Breast epithelium (tissue), 4 donors: ENCODE results near the gene OAF. TPM values are rescaled to one million over a fixed set of nuclear protein-coding genes. Genes with fewer than 3 reads are reported as not detected.

Experiments
- DNase-seq, 2 donors: peaks; one replicate each; pipeline ENCODE4 v3.0.0-alpha.2; 2019; ENCODE audit warnings: low spot score in 2 of 2
- H3K27ac ChIP-seq, 2 donors: fragments of 200-600 bp; sonication (generic) in 1 of 2; one replicate each; pipeline ENCODE4 v1.5.1; 2016 to 2019; ENCODE audit warnings: mild to moderate bottlenecking in 1 of 2
- H3K27me3 ChIP-seq, 2 donors: fragments of 200-600 bp; sonication (generic) in 1 of 2; one replicate each; pipeline versions ENCODE4 v1.5.1 to v1.6.0; 2017 to 2019; ENCODE audit warnings: control low read depth in 1 of 2, mild to moderate bottlenecking in 1 of 2
- H3K36me3 ChIP-seq: fragments of 200-600 bp; one replicate; pipeline ENCODE4 v1.5.1; 2019
- H3K4me1 ChIP-seq, 2 donors: fragments of 200-600 bp; sonication (generic); one replicate each; pipeline ENCODE4 v1.5.1; 2016 to 2019; ENCODE audit warnings: control low read depth in 1 of 2
- H3K4me3 ChIP-seq, 3 donors: fragments of 200-600 bp; sonication (generic); 1 replicate in 2 of 3; 2 replicates in 1 of 3; pipeline ENCODE4 v1.5.1; 2016 to 2019; ENCODE audit warnings: mild to moderate bottlenecking in 3 of 3, moderate library complexity in 2 of 3
- H3K9me3 ChIP-seq, 2 donors: fragments of 200-600 bp; sonication (generic) in 1 of 2; one replicate each; pipeline ENCODE4 v1.5.1; 2016 to 2019; ENCODE audit warnings: control low read depth in 1 of 2
- CTCF ChIP-seq, 3 donors: fragments of 450-650 bp; IDR thresholded peaks; one replicate each; pipeline ENCODE4 v1.5.1; 2016 to 2017; ENCODE audit warnings: antibody characterized with exemption in 3 of 3, mild to moderate bottlenecking in 3 of 3, moderate library complexity in 3 of 3
- POLR2A ChIP-seq: fragments of 450-650 bp; IDR thresholded peaks from one replicate; pipeline ENCODE4 v1.6.1; 2016; ENCODE audit warnings: antibody characterized with exemption, mild to moderate bottlenecking, moderate library complexity
- POLR2AphosphoS5 ChIP-seq, 3 donors: sonication (generic); formaldehyde crosslinking; IDR thresholded peaks; one replicate each; pipeline ENCODE4 v1.6.1; 2017; ENCODE audit warnings: antibody characterized with exemption in 3 of 3
- intact Hi-C: fragments of 100-400 bp; cut with DNase I; formaldehyde crosslinking; loops from one replicate; pipeline ENCODE4 v1.15.1; 2023; ENCODE audit warnings: low total_unique reads
- total RNA-seq, 3 donors: library from RNA; depleted of rRNA; stranded (reverse); fragments of >200 nt; gene quantifications; one replicate each; pipeline ENCODE4 v1.1.0, GENCODE V29; 2016

OAF gene
- total RNA-seq, 3 donors from 2014 or later: 19.8 to 35.1 (median 33.3) TPM

GRCh38 chr11:120217941-120218694 lies 7.3 kb downstream of the OAF start:
- Histone ChIP-seq H3K9me3 (no peaks in the 10 kb centered on the region), H3K4me3 (peak overlapping the region in 1 of 3 donors; percentile 3), H3K27me3 (no peaks in the 10 kb centered on the region), H3K36me3 (no peaks in the 10 kb centered on the region), H3K4me1 (peaks cover 0 to 21% of the 10 kb centered on the region in 2 donors), H3K27ac (peak overlapping the region; percentile 60 to 82)
- no peak for DNase-seq
- TF ChIP-seq POLR2AphosphoS5 (IDR thresholded peaks at IDR 0.05) (no peak), POLR2A (no peak), CTCF (IDR thresholded peaks at IDR 0.05) (no peak)
- intact Hi-C loops: loop anchor here (5.0 kb wide), 1 partner anchor 36 kb away; no protein-coding TSS in a partner anchor

DNA sequence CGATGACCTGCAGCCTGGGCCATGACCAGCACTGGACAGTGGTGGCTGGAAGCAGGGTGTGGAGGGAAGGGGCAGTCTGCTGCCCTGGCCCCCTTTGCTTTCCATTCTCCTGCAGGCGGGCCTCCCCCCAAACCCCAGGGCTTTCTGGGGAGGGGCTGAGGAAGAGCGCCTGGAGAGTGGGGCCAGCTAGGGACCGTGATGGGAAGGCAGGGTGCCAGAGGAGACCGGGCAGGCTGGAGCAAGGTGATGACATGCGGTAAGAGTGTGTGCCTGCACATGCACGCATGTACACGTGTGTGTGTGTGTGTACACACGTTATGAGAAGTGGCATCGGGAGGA lies 7.8 kb downstream of the OAF start:
- H3K4me1 ChIP-seq: peaks cover 0 to 21% of the 10 kb centered on the region in 2 donors
- peak overlapping the region in 1 of 3 donors; percentile 3 for H3K4me3 ChIP-seq
- intact Hi-C loops: loop anchor here (5.0 kb wide), 1 partner anchor 36 kb away; no protein-coding TSS in a partner anchor
- H3K36me3 ChIP-seq: no peaks in the 10 kb centered on the region
- no peak for DNase-seq
- H3K27me3 ChIP-seq: no peaks in the 10 kb centered on the region
- H3K27ac ChIP-seq: peak overlapping the region; percentile 60 to 82
- TF ChIP-seq CTCF (IDR thresholded peaks at IDR 0.05): no peak
- no peak for TF ChIP-seq POLR2AphosphoS5 (IDR thresholded peaks at IDR 0.05)
- TF ChIP-seq POLR2A: no peak
- no peaks in the 10 kb centered on the region for H3K9me3 ChIP-seq

- H3K4me3 ChIP-seq: peak overlapping the region in 1 of 3 donors; percentile 3
Measured at GRCh38 chr11:120219232-120219937, 8.6 kb downstream of the OAF start.

DNA sequence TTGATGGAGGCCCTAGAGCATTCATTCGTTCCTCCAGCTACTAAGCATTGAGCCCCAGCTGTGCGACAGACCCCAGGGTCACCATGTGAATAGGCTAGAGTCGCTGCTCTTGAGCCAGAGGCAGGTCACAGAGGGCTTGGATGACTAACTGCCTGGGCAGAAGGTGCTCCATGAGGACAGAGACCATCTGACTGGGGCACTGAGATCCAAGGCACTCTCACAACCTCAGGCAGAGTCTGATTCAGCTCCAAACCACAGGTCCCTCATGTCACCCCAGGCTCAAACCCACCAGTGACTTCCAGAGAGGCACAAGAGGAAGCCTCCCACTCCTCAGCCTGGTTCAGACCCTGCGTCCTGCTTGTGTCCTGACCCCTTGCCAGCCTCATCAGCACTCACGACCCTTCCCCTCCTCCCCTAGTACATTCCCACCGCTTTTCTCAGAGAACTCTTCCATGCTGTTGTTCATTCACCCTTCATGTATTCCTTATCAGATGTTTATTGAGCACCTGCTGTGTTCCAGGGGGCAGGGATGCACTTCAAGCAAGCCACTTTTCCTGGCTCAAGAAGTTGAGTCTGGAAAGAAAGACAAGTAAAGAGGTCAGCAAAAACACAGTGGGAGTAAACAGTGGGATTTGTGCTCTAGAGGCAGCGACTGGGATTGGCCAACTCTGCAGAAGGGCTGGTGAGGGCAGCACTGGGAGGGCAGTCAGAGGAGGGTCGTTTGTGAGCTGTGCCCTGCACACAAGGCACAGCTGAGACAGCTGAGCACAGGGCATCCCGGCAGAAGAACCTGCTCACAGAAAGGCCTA lies 9.3 kb downstream of the OAF start:
- intact Hi-C loops: loop anchor here (5.0 kb wide), 1 partner anchor 38 kb away; no protein-coding TSS in a partner anchor
- H3K27ac ChIP-seq: peak overlapping the region; percentile 60 to 82
- H3K4me1 ChIP-seq: peaks cover 0 to 21% of the 10 kb centered on the region in 2 donors

More at GRCh38 chr11:120219232-120219937, 8.6 kb downstream of the OAF start:
- Histone ChIP-seq H3K36me3 (no peaks in the 10 kb centered on the region), H3K4me1 (peaks cover 0 to 21% of the 10 kb centered on the region in 2 donors), H3K9me3 (no peaks in the 10 kb centered on the region), H3K27ac (peak overlapping the region; percentile 60 to 82), H3K27me3 (no peaks in the 10 kb centered on the region)
- intact Hi-C loops: loop anchor here (5.0 kb wide), 1 partner anchor 37 kb away; no protein-coding TSS in a partner anchor
- TF ChIP-seq POLR2AphosphoS5 (IDR thresholded peaks at IDR 0.05): no peak
- TF ChIP-seq POLR2A: no peak
- TF ChIP-seq CTCF (IDR thresholded peaks at IDR 0.05): no peak
- DNase-seq: no peak

More for the DNA sequence above, 9.3 kb downstream of the OAF start:
- H3K4me3 ChIP-seq: no peak overlapping the region
- DNase-seq: no peak
- no peaks in the 10 kb centered on the region for H3K9me3 ChIP-seq
- TF ChIP-seq POLR2A (no peak), POLR2AphosphoS5 (IDR thresholded peaks at IDR 0.05) (no peak), CTCF (IDR thresholded peaks at IDR 0.05) (no peak)
- H3K27me3 ChIP-seq: no peaks in the 10 kb centered on the region
- no peaks in the 10 kb centered on the region for H3K36me3 ChIP-seq
